Thyroid gland (tissue), 4 donors: Measurements from ENCODE around the gene TRIM7. TPM values are rescaled to one million over a fixed set of nuclear protein-coding genes. Genes with fewer than 3 reads are reported as not detected.

ENCODE experiments used
- DNase-seq, 2 donors: peaks; one replicate each; pipeline ENCODE4 v3.0.0-alpha.2; 2019
- H3K27ac ChIP-seq, 3 donors: fragments of 200-600 bp; sonication (generic); 1 replicate in 2 of 3; 2 replicates in 1 of 3; pipeline ENCODE4 v1.5.1; 2016 to 2019; ENCODE audit warnings: mild to moderate bottlenecking in 1 of 3, moderate library complexity in 1 of 3
- H3K27me3 ChIP-seq: fragments of 200-600 bp; sonication (generic); one replicate; pipeline ENCODE4 v1.5.1; 2019
- H3K36me3 ChIP-seq, 2 donors: fragments of 200-600 bp; sonication (generic); one replicate each; pipeline ENCODE4 v1.5.1; 2016 to 2019
- H3K4me1 ChIP-seq, 2 donors: fragments of 200-600 bp; sonication (generic); one replicate each; pipeline ENCODE4 v1.5.1; 2017 to 2019
- H3K4me3 ChIP-seq, 3 donors: fragments of 200-600 bp; sonication (generic); replicated peaks in 1 of 3; 1 replicate in 2 of 3; 2 replicates in 1 of 3; pipeline ENCODE4 v1.5.1; 2016; ENCODE audit warnings: mild to moderate bottlenecking in 1 of 3
- H3K9me3 ChIP-seq: fragments of 200-600 bp; sonication (generic); one replicate; pipeline ENCODE4 v1.5.1; 2017
- CTCF ChIP-seq, 6 experiments: fragments of 200-600 bp in 3 of 6; fragments of 450-650 bp in 3 of 6; sonication (generic) in 3 of 6; IDR thresholded peaks; one replicate each; pipeline ENCODE4 v1.5.1; 2016 to 2019; ENCODE audit warnings: antibody characterized with exemption in 6 of 6, mild to moderate bottlenecking in 2 of 6, inconsistent platforms in 1 of 6, moderate library complexity in 1 of 6
- POLR2A ChIP-seq, 2 donors: fragments of 450-650 bp; IDR thresholded peaks; one replicate each; pipeline ENCODE4 v1.6.1; 2017; ENCODE audit warnings: antibody characterized with exemption in 2 of 2, mild to moderate bottlenecking in 2 of 2, moderate library complexity in 1 of 2
- WGBS, 2 donors: methylation state at CpG; one replicate each; pipeline ENCODE4 v1.1.5; 2017; 5-methylcytosine and 5-hydroxymethylcytosine counted together
- intact Hi-C: fragments of 100-400 bp; cut with DNase I; formaldehyde crosslinking; loops from one replicate; pipeline ENCODE4 v1.15.1; 2023
- total RNA-seq, 4 donors: library from RNA; depleted of rRNA; stranded (reverse); fragments of >200 nt; gene quantifications; one replicate each; pipeline ENCODE4 v1.2.3, GENCODE V29; 2016

The TRIM7 gene
- total RNA-seq, 4 donors from 2014 or later: 12.3 to 14.2 (median 13.0) TPM

DNA sequence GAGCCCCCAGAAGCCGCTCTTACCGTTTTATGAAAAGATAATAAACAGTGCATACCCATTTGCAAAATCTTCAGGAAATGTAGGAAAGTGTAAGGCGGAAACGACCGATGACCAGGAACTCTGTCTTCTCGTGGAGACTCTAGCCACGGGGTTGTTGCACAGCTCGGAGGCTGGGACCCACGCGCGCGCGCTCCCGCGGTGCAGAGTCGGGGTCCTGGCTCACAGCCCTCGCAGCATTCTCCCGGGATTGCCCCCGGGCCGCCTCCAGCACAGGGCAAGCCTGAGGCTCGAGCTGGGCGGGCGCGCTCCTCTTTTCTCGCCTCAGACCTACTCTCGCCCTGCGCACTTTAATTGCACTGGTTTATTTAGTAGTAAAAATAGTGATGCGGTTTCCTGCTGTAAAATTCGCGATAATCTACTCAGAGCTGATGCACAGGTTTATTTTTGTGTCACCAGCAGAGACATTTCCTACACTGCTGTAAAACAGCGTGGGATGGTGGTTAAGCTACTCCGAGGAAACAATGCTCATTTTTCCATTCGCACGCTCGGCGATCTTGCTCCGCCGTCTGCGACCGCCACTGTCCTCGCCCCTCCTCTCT is 15.5 kb downstream of the TRIM7 start:
- peak; percentile 29 to 37 for DNase-seq
- WGBS, 2 donors: 1 to 2% methylated on average over 35 to 38 of the region's 41 CpGs
- TF ChIP-seq CTCF (IDR thresholded peaks at IDR 0.05) (no peak), POLR2A (IDR thresholded peaks at IDR 0.05) (no peak)
- intact Hi-C loops: loop anchor here (5.0 kb wide), 1 partner anchor 33 kb away; the partner anchor contains the start of gene TRIM41
- no peaks in the 10 kb centered on the region for H3K27me3 ChIP-seq
- peak overlapping the region; percentile 19 to 77 (median 60) for H3K4me3 ChIP-seq
- H3K36me3 ChIP-seq: no peaks in the 10 kb centered on the region
- peak overlapping the region; percentile 44 to 76 (median 60) for H3K27ac ChIP-seq
- no peaks in the 10 kb centered on the region for H3K9me3 ChIP-seq
- H3K4me1 ChIP-seq: peaks cover 8 to 9% of the 10 kb centered on the region in 2 donors

GRCh38 chr5:181188700-181189362 is 16.2 kb downstream of the TRIM7 start:
- 0 to 1% methylated on average over 27 to 31 of the region's 35 CpGs for WGBS, 2 donors
- Histone ChIP-seq H3K4me3 (peak overlapping the region; percentile 19 to 77 (median 60)), H3K27me3 (no peaks in the 10 kb centered on the region), H3K36me3 (no peaks in the 10 kb centered on the region), H3K4me1 (peaks cover 8 to 14% of the 10 kb centered on the region in 2 donors), H3K27ac (peak overlapping the region; percentile 60 to 76 (median 71)), H3K9me3 (no peaks in the 10 kb centered on the region)
- intact Hi-C loops: loop anchor here (5.0 kb wide), 1 partner anchor 33 kb away; the partner anchor contains the start of gene TRIM41
- peak; percentile 67 to 71 for DNase-seq
- TF ChIP-seq CTCF (IDR thresholded peaks at IDR 0.05) (no peak), POLR2A (IDR thresholded peaks at IDR 0.05) (no peak)

- Histone ChIP-seq H3K27ac (peak overlapping the region in 1 of 3 donors; percentile 19), H3K9me3 (no peaks in the 10 kb centered on the region), H3K27me3 (no peaks in the 10 kb centered on the region), H3K4me1 (peaks cover 5 to 14% of the 10 kb centered on the region in 2 donors), H3K4me3 (peak overlapping the region in 1 of 3 donors; percentile 77), H3K36me3 (no peaks in the 10 kb centered on the region)
- intact Hi-C loops: loop anchor here (5.0 kb wide), 1 partner anchor 35 kb away; the partner anchor contains the start of gene TRIM41
- whole genome bisulfite sequencing, 2 donors: 5 to 10% methylated on average over 34 to 36 of the region's 37 CpGs
- peak in 1 of 6 experiments; percentile 25 for TF ChIP-seq CTCF (IDR thresholded peaks at IDR 0.05)
- TF ChIP-seq POLR2A (IDR thresholded peaks at IDR 0.05): no peak
- DNase-seq: peak; percentile 68 to 81
These were observed 17.3 kb downstream of the TRIM7 start for GRCh38 chr5:181187500-181188213.

GRCh38 chr5:181186986-181187499 is 18.0 kb downstream of the TRIM7 start:
- H3K27me3 ChIP-seq: no peaks in the 10 kb centered on the region
- intact Hi-C loops: loop anchor here (5.0 kb wide), 1 partner anchor 35 kb away; the partner anchor contains the start of gene TRIM41
- H3K4me3 ChIP-seq: no peak overlapping the region
- peaks cover 0 to 10% of the 10 kb centered on the region in 2 donors for H3K4me1 ChIP-seq
- no peaks in the 10 kb centered on the region for H3K36me3 ChIP-seq
- no peak overlapping the region for H3K27ac ChIP-seq
- 50 to 55% methylated on average over 8 of the region's 8 CpGs for WGBS, 2 donors
- DNase-seq: no peak
- TF ChIP-seq CTCF (IDR thresholded peaks at IDR 0.05) (no peak), POLR2A (IDR thresholded peaks at IDR 0.05) (no peak)
- H3K9me3 ChIP-seq: no peaks in the 10 kb centered on the region
